AG09309 (cell line): Measurements from ENCODE around the gene ZNF367.
A peak's percentile ranks its signal among the peaks of the same experiment; 100 is the strongest.

ENCODE experiments used
- DNase-seq: peaks from one replicate; pipeline ENCODE4 v3.0.0-alpha.2; 2010; ENCODE audit warnings: low read depth
- H3K4me3 ChIP-seq: 2 replicates; pipeline ENCODE4 v1.5.1; 2011; ENCODE audit warnings: mild to moderate bottlenecking, low read depth, low read length, moderate library complexity; ENCODE audit not compliant: control insufficient read depth
- CTCF ChIP-seq: IDR thresholded peaks from 2 replicates; pipeline ENCODE4 v1.5.1; 2011; ENCODE audit warnings: mild to moderate bottlenecking, low read depth, low read length, inconsistent platforms; ENCODE audit not compliant: insufficient read depth, control insufficient read depth; ENCODE audit errors: missing control alignments

ZNF367 gene

GRCh38 chr9:96460470-96460869 is 42.3 kb upstream of the ZNF367 start:
- H3K4me3 ChIP-seq, result no peak overlapping the region
- no peak for TF ChIP-seq CTCF
- DNase-seq, result peak; percentile 43

- no peak overlapping the region for H3K4me3 ChIP-seq
- no peak for TF ChIP-seq CTCF
- no peak for DNase-seq
Observed at GRCh38 chr9:96459268-96460007, 41.3 kb upstream of the ZNF367 start.

GRCh38 chr9:96458226-96458625 is 40.1 kb upstream of the ZNF367 start:
- H3K4me3 ChIP-seq, result no peak overlapping the region
- no peak for TF ChIP-seq CTCF
- no peak for DNase-seq

- DNase-seq, result no peak
- no peak overlapping the region for H3K4me3 ChIP-seq
- TF ChIP-seq CTCF, result no peak
Observed at GRCh38 chr9:96457266-96457665, 39.1 kb upstream of the ZNF367 start.

GRCh38 chr9:96453625-96454024 is 35.5 kb upstream of the ZNF367 start:
- TF ChIP-seq CTCF, result peak; percentile 76
- H3K4me3 ChIP-seq, result no peak overlapping the region
- DNase-seq, result no peak

- DNase-seq, result no peak
- TF ChIP-seq CTCF, result no peak
- H3K4me3 ChIP-seq, result peak overlapping the region; percentile 98
Observed at GRCh38 chr9:96450613-96451528, 32.7 kb upstream of the ZNF367 start.
